Fibroblast of pulmonary artery (primary cell): Measurements from ENCODE around the gene BIRC6.

ENCODE experiments used
- DNase-seq: peaks from one replicate; pipeline ENCODE4 v3.0.0-alpha.2; 2010; ENCODE audit warnings: low read depth
- H3K4me3 ChIP-seq: replicated peaks from 2 replicates; pipeline ENCODE4 v1.5.1; 2011; ENCODE audit warnings: low read depth, mild to moderate bottlenecking, control low read depth, low read length, moderate library complexity
- CTCF ChIP-seq: IDR thresholded peaks from 2 replicates; pipeline ENCODE4 v1.5.1; 2011; ENCODE audit warnings: mild to moderate bottlenecking, control low read depth, low read length, inconsistent platforms; ENCODE audit errors: missing control alignments

The BIRC6 gene

GRCh38 chr2:32496662-32497061 is 139.8 kb downstream of the BIRC6 start:
- no peak for TF ChIP-seq CTCF
- DNase-seq, result no peak
- H3K4me3 ChIP-seq, result no peak overlapping the region

- DNase-seq, result no peak
- H3K4me3 ChIP-seq, result no peak overlapping the region
Observed at GRCh38 chr2:32498306-32498705, 141.5 kb downstream of the BIRC6 start.

GRCh38 chr2:32502941-32503340 is 146.1 kb downstream of the BIRC6 start:
- DNase-seq, result peak; percentile 56
- H3K4me3 ChIP-seq, result no peak overlapping the region
- TF ChIP-seq CTCF, result no peak

More at GRCh38 chr2:32498306-32498705, 141.5 kb downstream of the BIRC6 start:
- no peak for TF ChIP-seq CTCF

GRCh38 chr2:32504877-32505478 is 148.2 kb downstream of the BIRC6 start:
- no peak for TF ChIP-seq CTCF
- H3K4me3 ChIP-seq, result no peak overlapping the region
- DNase-seq, result no peak

GRCh38 chr2:32506446-32506845 is 149.6 kb downstream of the BIRC6 start:
- no peak for TF ChIP-seq CTCF
- no peak overlapping the region for H3K4me3 ChIP-seq
- DNase-seq, result no peak

- TF ChIP-seq CTCF, result no peak
- no peak for DNase-seq
- H3K4me3 ChIP-seq, result no peak overlapping the region
Observed at GRCh38 chr2:32514946-32515345, 158.1 kb downstream of the BIRC6 start.

- no peak overlapping the region for H3K4me3 ChIP-seq
- no peak for TF ChIP-seq CTCF
- DNase-seq, result no peak
Observed at GRCh38 chr2:32516567-32516966, 159.7 kb downstream of the BIRC6 start.
